Loucy (cell line): ENCODE measurements around the gene PACSIN3.

Experiments used
- EZH2phosphoT487 ChIP-seq: fragments of 200-600 bp; IDR thresholded peaks from 2 replicates; pipeline ENCODE4 v1.6.1; 2018; ENCODE audit warnings: antibody characterized with exemption, mild to moderate bottlenecking, moderate library complexity, borderline replicate concordance
- TF ChIP-seq, protein P1 (sequence below): fragments of 200-600 bp; sonication (generic); conservative IDR thresholded peaks from 2 replicates; pipeline ENCODE4 v1.5.1; 2014; ENCODE audit warnings: mild to moderate bottlenecking, antibody characterized with exemption, low read length

DNA sequence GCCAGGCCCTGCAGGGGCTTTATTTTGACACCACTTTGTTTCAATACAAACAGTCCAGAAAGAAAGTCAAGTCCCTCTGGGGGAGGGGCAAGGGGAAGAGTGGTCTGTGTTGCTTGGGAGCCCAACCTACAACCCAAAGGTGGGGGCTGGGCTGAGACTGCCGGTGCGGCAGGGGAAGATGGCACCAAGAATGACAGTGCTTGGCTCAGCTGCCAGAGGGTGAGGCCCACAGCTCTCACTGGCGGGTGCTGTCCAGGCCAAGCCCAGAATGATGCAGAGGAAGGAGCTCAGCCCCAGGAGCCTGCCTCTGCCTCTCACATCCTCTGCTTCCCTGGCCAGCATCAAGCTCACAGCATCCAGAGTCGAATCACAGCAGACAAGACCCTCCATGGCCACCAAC is 21.9 kb downstream of the PACSIN3 start:
- TF ChIP-seq, protein P1, sequence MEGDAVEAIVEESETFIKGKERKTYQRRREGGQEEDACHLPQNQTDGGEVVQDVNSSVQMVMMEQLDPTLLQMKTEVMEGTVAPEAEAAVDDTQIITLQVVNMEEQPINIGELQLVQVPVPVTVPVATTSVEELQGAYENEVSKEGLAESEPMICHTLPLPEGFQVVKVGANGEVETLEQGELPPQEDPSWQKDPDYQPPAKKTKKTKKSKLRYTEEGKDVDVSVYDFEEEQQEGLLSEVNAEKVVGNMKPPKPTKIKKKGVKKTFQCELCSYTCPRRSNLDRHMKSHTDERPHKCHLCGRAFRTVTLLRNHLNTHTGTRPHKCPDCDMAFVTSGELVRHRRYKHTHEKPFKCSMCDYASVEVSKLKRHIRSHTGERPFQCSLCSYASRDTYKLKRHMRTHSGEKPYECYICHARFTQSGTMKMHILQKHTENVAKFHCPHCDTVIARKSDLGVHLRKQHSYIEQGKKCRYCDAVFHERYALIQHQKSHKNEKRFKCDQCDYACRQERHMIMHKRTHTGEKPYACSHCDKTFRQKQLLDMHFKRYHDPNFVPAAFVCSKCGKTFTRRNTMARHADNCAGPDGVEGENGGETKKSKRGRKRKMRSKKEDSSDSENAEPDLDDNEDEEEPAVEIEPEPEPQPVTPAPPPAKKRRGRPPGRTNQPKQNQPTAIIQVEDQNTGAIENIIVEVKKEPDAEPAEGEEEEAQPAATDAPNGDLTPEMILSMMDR, result no peak
- no peak for TF ChIP-seq EZH2phosphoT487
